ENCODE results near the gene TRAK1.

TRAK1 gene

DNA sequence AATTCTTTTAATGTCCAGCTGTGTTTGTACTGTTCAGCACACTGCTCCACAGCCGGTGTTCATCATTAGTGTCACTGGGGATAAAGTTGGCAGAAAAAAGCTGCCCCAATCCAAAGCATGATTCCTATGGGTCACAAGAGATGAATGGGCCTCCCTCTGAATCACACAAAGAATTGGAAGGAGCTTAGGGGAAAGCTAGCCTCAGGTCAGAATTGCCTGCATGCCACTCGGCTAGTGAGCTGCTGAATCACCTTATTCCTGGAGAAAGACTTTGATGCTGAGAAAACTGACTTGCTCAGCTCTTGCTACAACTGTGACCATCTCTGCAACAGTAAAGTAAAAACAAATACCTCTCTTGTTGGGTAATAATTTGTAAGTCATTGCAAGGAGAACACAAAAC, 171.4 kb downstream of the TRAK1 start:
- no peak for DNase-seq

GRCh38 chr3:42263354-42264346, 172.5 kb downstream of the TRAK1 start:
- DNase-seq, result no peak

DNA sequence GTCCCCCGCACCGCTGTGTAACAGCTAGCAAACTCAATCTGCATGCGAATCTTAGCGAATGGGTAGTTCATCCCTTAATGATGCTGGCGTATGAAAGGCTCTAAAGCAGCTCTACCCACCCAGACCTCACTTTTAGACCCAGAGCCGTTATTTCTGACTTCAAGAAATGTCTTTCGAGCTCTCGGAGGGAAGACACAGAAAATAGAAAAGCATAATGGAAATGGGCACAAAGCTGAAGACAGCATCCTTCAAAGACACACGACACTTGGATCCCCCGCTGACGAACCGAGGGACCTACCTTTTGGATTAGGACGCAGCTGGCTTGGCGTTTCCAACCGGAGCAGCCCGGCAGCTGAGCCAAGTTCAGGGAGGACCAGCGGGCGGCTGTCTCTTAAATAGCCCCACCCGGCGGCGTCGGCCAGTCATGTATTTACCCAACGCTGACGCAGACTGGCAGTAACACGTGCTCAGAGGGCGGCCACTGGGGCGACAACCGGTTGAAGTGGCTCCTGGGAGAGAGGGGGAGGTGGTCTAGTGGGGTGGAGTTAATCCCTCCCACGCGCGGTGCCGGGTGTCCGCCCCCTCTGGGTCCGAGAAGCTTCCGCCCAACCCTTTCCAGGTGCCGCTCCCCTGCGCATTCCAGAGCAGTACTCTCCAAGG, 173.4 kb downstream of the TRAK1 start:
- peak; percentile 50 for DNase-seq

DNA sequence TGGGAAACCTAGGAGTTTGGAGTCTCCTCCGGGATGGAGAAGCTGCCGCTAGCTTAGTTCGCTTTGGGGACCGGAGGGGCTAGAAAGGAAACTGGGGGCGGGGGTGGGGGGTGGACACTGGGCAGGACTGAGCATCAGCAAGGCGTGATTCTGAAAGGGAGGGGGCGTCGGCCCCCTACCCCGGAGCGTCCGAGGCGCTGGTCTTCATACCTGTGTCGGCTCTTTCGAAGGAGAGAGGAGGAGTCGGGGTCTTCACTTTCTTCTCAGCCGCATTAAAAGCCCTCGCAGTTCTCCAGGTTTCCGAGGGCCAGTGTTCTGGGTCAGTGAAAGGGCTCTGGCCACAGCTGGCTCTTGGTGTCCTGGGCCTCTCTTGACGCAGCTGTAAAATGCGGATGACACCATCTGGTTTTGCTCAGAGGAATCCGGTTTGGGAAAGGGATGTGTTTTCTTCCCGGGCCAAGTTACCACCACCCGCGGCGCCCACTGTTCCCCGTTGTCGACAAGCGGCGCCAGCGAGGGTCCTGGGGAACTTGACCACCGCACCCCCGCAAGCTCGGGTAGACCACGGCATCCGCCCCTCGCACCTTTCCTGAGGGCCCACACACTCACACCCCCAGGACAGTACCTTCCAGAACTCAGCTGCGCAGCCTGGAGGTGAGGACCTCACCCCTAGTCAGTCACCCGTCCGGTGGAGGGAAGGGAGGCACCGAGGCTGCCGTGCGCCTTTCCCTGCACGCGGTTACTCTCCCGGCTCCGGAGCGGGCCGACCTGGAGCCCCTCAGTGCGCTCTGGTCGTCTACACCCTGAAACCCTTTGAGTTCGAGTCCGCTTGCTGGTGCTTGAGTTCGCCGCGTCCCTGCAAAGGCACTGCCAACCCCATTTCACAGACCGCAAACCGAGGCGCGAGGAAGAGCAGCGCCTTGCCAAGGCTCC, 174.2 kb downstream of the TRAK1 start:
- DNase-seq, result peak; percentile 47

DNA sequence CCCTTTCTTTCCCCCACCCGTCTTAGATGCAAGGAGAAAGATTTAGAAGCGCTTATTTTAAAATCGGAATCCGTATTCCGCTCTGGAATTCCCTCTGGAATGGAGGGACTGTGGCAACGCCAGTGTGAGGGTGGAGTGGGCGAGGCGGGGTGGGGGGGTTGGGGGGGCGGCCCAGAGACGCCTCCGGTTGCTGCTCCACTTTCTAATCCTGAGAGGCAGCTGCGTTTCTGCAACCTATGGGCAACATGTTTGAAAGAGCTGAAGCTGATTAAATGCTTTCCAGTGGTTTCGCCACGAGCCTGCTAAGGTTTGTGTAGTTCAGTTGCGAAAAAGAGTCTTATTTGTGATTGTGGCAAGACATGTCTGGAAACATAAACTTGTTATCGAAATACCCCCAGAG, 174.9 kb downstream of the TRAK1 start, which contains the start of gene CCK:
TSS of gene CCK (minus strand) at position 101 of the 400 bp plus-strand sequence. CDS start 2,555 bp downstream, outside the sequence.
- DNase-seq, result no peak

DNA sequence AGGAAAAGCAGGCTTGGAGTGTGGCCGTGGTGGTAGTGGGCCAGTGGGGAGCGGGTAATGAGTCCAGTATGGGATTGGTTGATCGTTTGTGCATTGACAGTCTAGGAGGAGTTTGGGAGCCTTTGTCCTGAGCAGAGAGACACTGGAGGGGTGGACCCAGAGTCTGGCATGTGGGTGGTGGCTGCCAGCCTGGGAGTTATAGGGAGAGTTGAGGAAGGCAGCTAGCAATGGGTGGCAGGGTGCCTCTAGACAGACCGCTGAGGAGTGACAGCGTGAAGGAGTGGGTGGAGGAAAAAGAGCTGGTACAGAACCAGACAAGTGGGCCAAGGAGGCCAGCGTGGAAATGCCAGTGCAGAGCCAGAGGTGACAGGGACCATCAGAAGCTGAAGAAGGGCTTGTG, 176.7 kb downstream of the TRAK1 start:
- no peak for DNase-seq

DNA sequence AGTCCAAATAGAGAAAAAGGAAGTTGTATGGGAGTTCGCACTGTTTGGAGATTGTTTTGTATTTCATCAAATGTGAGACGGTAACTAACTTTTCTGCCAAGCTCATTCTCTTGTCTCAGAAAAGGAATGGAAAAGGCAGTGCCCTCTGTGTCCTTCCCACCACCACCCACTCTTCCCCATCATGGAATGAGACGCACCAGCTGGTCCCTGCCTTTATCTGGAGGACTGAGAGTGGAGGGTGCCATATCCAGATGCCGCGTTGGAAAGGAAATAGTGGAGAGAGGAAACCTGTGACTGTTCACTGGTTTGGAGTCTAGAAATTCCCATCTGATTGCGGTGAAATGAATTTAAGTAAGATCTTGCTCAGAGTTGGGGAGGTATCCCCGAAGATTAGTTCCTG, 178.5 kb downstream of the TRAK1 start:
- DNase-seq, result no peak

DNA sequence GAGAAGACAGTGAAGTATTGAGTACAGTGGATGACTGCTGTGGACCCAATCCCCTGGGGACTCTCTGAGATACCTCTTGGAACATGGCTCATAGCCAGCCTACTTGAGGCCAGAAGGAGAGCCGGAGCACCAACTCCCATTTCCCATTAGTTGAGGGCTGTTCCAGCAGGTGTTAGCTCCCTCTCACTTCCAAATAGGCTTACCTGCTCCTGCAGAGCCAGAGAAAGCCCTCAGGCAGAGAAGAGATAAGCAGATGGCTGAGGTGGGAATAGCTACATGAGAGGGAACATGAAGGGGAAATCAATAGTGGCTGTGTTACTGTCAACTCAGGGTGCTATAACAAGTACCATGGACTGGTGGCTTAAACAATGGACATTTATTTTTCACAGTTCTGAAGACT, 179.4 kb downstream of the TRAK1 start:
- no peak for DNase-seq

DNA sequence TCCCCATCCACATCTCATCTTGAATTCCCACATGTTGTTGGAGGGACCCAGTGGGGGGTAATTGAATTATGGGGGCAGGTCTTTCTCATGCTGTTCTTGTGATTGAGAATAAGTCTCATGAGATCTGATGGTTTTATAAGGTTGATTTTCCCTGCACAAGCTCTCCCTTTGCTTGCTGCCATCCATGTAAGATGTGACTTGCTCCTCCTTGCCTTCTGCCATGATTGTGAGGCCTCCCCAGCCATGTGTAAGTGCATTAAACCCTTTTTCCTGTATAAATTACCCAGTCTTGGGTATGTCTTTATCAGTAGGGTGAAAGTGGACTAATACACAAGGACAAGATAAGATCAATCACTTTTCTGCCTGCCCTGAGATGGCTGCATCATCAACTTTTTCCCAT, 180.6 kb downstream of the TRAK1 start:
- DNase-seq, result no peak

- no peak for DNase-seq
Measured at GRCh38 chr3:42273361-42273760, 182.2 kb downstream of the TRAK1 start.

- DNase-seq, result no peak
Measured at GRCh38 chr3:42274266-42274665, 183.1 kb downstream of the TRAK1 start.

GRCh38 chr3:42275217-42275616, 184.1 kb downstream of the TRAK1 start:
- no peak for DNase-seq
